Loucy (cell line): ENCODE data around the gene SLC5A1.

Experiments used
- H2AFZ ChIP-seq: fragments of 200-600 bp; sonication (generic); 2 replicates; pipeline ENCODE4 v1.6.0; 2016; ENCODE audit warnings: antibody characterized with exemption, mild to moderate bottlenecking, low read length, moderate library complexity
- H3F3A ChIP-seq: fragments of 200-600 bp; 2 replicates; pipeline ENCODE4 v1.6.0; 2016; ENCODE audit warnings: antibody characterized with exemption, low read depth, mild to moderate bottlenecking
- H3K27me3 ChIP-seq: fragments of 200-600 bp; sonication (generic); 2 replicates; pipeline ENCODE4 v1.6.1; 2014; ENCODE audit warnings: low read length, mild to moderate bottlenecking; ENCODE audit not compliant: insufficient read depth, poor library complexity, severe bottlenecking
- H3K36me3 ChIP-seq: fragments of 200-600 bp; sonication (generic); 2 replicates; pipeline ENCODE4 v1.6.1; 2016; ENCODE audit warnings: low read length; ENCODE audit not compliant: insufficient read depth
- H3K4me1 ChIP-seq: fragments of 200-600 bp; sonication (generic); 2 replicates; pipeline ENCODE4 v1.5.1; 2014; ENCODE audit warnings: low read length, mild to moderate bottlenecking; ENCODE audit not compliant: insufficient read depth, poor library complexity, severe bottlenecking
- H3K4me2 ChIP-seq: fragments of 200-600 bp; sonication (generic); 2 replicates; pipeline ENCODE4 v1.6.0; 2014; ENCODE audit warnings: antibody characterized with exemption, low read length, low read depth, mild to moderate bottlenecking; ENCODE audit not compliant: poor library complexity, severe bottlenecking
- H3K4me3 ChIP-seq: fragments of 200-600 bp; sonication (generic); 2 replicates; pipeline ENCODE4 v1.5.1; 2014; ENCODE audit warnings: low read length, mild to moderate bottlenecking, mixed read lengths; ENCODE audit not compliant: poor library complexity, severe bottlenecking
- H3K79me2 ChIP-seq: fragments of 200-600 bp; sonication (generic); 2 replicates; pipeline ENCODE4 v1.6.1; 2014; ENCODE audit warnings: low read length; ENCODE audit not compliant: insufficient read depth
- H3K9ac ChIP-seq: fragments of 200-600 bp; sonication (generic); 2 replicates; pipeline ENCODE4 v1.6.0; 2014; ENCODE audit warnings: mild to moderate bottlenecking, low read depth, low read length, moderate library complexity; ENCODE audit not compliant: poor library complexity, severe bottlenecking
- H3K9me2 ChIP-seq: fragments of 200-600 bp; sonication (generic); replicated peaks from 2 replicates; pipeline ENCODE4 v1.6.1; 2016; ENCODE audit warnings: low read depth, low read length, mixed read lengths
- H3K9me3 ChIP-seq: fragments of 200-600 bp; sonication (generic); 2 replicates; pipeline ENCODE4 v1.6.1; 2014; ENCODE audit warnings: mild to moderate bottlenecking, antibody characterized with exemption, low read length, low read depth; ENCODE audit not compliant: insufficient read depth
- H4K20me1 ChIP-seq: fragments of 200-600 bp; sonication (generic); 2 replicates; pipeline ENCODE4 v1.6.0; 2014; ENCODE audit warnings: antibody characterized with exemption, low read length, mild to moderate bottlenecking; ENCODE audit not compliant: insufficient read depth, poor library complexity, severe bottlenecking
- EZH2phosphoT487 ChIP-seq: fragments of 200-600 bp; IDR thresholded peaks from 2 replicates; pipeline ENCODE4 v1.6.1; 2018; ENCODE audit warnings: antibody characterized with exemption, mild to moderate bottlenecking, moderate library complexity, borderline replicate concordance
- TF ChIP-seq, protein P1 (sequence below): fragments of 200-600 bp; sonication (generic); conservative IDR thresholded peaks from 2 replicates; pipeline ENCODE4 v1.5.1; 2014; ENCODE audit warnings: mild to moderate bottlenecking, antibody characterized with exemption, low read length

SLC5A1 gene

GRCh38 chr22:31998784-31999385 is 44.2 kb upstream of the SLC5A1 start:
- H3K27me3 ChIP-seq, result no peaks in the 10 kb centered on the region
- no peaks in the 10 kb centered on the region for H3K9me3 ChIP-seq
- H3F3A ChIP-seq, result no peaks in the 10 kb centered on the region
- H4K20me1 ChIP-seq, result no peaks in the 10 kb centered on the region
- no peaks in the 10 kb centered on the region for H3K79me2 ChIP-seq
- no peak overlapping the region for H3K4me2 ChIP-seq
- H3K4me1 ChIP-seq, result no peaks in the 10 kb centered on the region
- no peaks in the 10 kb centered on the region for H3K36me3 ChIP-seq
- H2AFZ ChIP-seq, result no peak overlapping the region
- no peak overlapping the region for H3K9ac ChIP-seq
- TF ChIP-seq EZH2phosphoT487, result no peak
- TF ChIP-seq, protein P1, sequence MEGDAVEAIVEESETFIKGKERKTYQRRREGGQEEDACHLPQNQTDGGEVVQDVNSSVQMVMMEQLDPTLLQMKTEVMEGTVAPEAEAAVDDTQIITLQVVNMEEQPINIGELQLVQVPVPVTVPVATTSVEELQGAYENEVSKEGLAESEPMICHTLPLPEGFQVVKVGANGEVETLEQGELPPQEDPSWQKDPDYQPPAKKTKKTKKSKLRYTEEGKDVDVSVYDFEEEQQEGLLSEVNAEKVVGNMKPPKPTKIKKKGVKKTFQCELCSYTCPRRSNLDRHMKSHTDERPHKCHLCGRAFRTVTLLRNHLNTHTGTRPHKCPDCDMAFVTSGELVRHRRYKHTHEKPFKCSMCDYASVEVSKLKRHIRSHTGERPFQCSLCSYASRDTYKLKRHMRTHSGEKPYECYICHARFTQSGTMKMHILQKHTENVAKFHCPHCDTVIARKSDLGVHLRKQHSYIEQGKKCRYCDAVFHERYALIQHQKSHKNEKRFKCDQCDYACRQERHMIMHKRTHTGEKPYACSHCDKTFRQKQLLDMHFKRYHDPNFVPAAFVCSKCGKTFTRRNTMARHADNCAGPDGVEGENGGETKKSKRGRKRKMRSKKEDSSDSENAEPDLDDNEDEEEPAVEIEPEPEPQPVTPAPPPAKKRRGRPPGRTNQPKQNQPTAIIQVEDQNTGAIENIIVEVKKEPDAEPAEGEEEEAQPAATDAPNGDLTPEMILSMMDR, result no peak
- H3K9me2 ChIP-seq, result no peaks in the 10 kb centered on the region
- H3K4me3 ChIP-seq, result no peak overlapping the region

DNA sequence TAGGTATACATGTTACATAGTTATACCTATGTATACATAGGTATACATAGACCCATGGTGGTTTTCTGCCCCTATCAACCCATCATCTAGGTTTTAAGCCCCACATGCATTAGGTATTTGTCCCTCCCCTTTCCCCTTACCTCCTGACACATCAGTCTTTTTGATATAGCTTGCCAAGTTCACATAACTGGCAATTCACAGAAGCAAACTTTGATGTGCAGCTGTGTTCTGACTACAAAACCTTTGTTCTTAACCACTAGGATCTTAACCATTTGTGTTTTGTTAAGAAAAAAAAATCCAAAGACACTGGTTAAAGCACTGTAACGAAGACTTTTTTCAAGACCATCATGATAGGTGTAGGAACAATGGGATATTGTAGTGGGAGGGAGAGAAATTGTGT is 42.9 kb upstream of the SLC5A1 start:
- H3K9ac ChIP-seq, result no peak overlapping the region
- no peaks in the 10 kb centered on the region for H4K20me1 ChIP-seq
- H3K27me3 ChIP-seq, result no peaks in the 10 kb centered on the region
- H3K79me2 ChIP-seq, result no peaks in the 10 kb centered on the region
- TF ChIP-seq, protein P1, result no peak
- no peak for TF ChIP-seq EZH2phosphoT487
- H3K4me2 ChIP-seq, result no peak overlapping the region
- H3K4me1 ChIP-seq, result no peaks in the 10 kb centered on the region
- H3K9me3 ChIP-seq, result no peaks in the 10 kb centered on the region
- no peaks in the 10 kb centered on the region for H3K9me2 ChIP-seq
- H3K4me3 ChIP-seq, result no peak overlapping the region
- no peaks in the 10 kb centered on the region for H3F3A ChIP-seq
- no peak overlapping the region for H2AFZ ChIP-seq
- no peaks in the 10 kb centered on the region for H3K36me3 ChIP-seq

- no peak overlapping the region for H2AFZ ChIP-seq
- no peaks in the 10 kb centered on the region for H4K20me1 ChIP-seq
- no peaks in the 10 kb centered on the region for H3K27me3 ChIP-seq
- no peaks in the 10 kb centered on the region for H3K9me3 ChIP-seq
- TF ChIP-seq, protein P1, result no peak
- no peak for TF ChIP-seq EZH2phosphoT487
- H3K4me1 ChIP-seq, result no peaks in the 10 kb centered on the region
- no peaks in the 10 kb centered on the region for H3K36me3 ChIP-seq
- H3K9ac ChIP-seq, result no peak overlapping the region
- H3K79me2 ChIP-seq, result no peaks in the 10 kb centered on the region
- H3F3A ChIP-seq, result no peaks in the 10 kb centered on the region
- H3K4me3 ChIP-seq, result no peak overlapping the region
- no peak overlapping the region for H3K4me2 ChIP-seq
- no peaks in the 10 kb centered on the region for H3K9me2 ChIP-seq
Observed at GRCh38 chr22:32005453-32005852, 37.6 kb upstream of the SLC5A1 start.
